ENCODE results near the gene YIPF6.

- TF ChIP-seq, protein P1, sequence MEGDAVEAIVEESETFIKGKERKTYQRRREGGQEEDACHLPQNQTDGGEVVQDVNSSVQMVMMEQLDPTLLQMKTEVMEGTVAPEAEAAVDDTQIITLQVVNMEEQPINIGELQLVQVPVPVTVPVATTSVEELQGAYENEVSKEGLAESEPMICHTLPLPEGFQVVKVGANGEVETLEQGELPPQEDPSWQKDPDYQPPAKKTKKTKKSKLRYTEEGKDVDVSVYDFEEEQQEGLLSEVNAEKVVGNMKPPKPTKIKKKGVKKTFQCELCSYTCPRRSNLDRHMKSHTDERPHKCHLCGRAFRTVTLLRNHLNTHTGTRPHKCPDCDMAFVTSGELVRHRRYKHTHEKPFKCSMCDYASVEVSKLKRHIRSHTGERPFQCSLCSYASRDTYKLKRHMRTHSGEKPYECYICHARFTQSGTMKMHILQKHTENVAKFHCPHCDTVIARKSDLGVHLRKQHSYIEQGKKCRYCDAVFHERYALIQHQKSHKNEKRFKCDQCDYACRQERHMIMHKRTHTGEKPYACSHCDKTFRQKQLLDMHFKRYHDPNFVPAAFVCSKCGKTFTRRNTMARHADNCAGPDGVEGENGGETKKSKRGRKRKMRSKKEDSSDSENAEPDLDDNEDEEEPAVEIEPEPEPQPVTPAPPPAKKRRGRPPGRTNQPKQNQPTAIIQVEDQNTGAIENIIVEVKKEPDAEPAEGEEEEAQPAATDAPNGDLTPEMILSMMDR (IDR thresholded peaks at IDR 0.05), result no peak
- TF ChIP-seq POLR2A (IDR thresholded peaks at IDR 0.05), result no peak
These were observed 71.7 kb downstream of the YIPF6 start for GRCh38 chrX:68570598-68570997.

All from body of pancreas (tissue), 4 donors.